ENCODE results near the gene SARS2. TPM values are rescaled to one million over a fixed set of nuclear protein-coding genes. Genes with fewer than 3 reads are reported as not detected.

SARS2 gene
- total and polyA plus RNA-seq, 4 donors, result 15.9 to 19.2 (median 17.1) TPM

DNA sequence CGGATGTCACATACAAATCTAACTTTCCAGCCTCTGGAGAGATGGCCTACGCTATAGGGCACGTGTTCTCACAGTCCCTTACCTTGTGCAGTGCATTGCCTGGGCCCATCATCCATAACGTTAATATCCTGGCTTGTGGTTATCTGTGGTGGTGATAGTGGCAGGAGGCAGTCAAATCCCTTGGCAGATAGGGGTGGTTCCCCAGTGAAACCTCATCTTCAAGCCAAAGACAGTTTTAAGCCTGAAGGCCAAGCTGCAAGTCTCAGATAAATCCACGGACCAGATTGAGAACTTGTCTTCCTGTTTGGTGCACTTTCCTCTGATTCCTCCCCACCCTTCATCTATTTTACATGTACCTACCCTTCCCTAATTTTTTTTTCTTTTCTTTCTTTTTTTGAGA lies 49.2 kb upstream of the SARS2 start:
- Histone ChIP-seq H3K36me3 (ENCODE audit: control insufficient read depth in 4 of 4, insufficient read depth in 3 of 4, low read depth in 1 of 4, low read length in 3 of 4) (no peaks in the 10 kb centered on the region), H3K9me3 (ENCODE audit: control insufficient read depth in 4 of 4, low read length in 3 of 4) (peaks cover 0 to 3% (median 0%) of the 10 kb centered on the region in 4 donors), H3K27me3 (ENCODE audit: control insufficient read depth in 4 of 4, insufficient read depth in 4 of 4, low read length in 3 of 4) (no peaks in the 10 kb centered on the region), H3K9ac (ENCODE audit: low read depth in 1 of 2, low read length in 2 of 2) (no peak overlapping the region), H3K4me3 (ENCODE audit: low read depth in 1 of 3, low read length in 3 of 3) (peak overlapping the region in 1 of 3 donors; percentile 41), H3K4me1 (ENCODE audit: control insufficient read depth in 4 of 4, insufficient read depth in 4 of 4, low read length in 3 of 4) (peaks cover 7 to 39% (median 25%) of the 10 kb centered on the region in 4 donors), H3K27ac (ENCODE audit: low read depth in 1 of 2, low read length in 2 of 2) (no peak overlapping the region)
- 78% methylated on average over 5 of the region's 5 CpGs for WGBS
- no peak for TF ChIP-seq NR2F2 (IDR thresholded peaks at IDR 0.05)
- no peak for TF ChIP-seq HNF4G (IDR thresholded peaks at IDR 0.05)
- TF ChIP-seq, protein P1, sequence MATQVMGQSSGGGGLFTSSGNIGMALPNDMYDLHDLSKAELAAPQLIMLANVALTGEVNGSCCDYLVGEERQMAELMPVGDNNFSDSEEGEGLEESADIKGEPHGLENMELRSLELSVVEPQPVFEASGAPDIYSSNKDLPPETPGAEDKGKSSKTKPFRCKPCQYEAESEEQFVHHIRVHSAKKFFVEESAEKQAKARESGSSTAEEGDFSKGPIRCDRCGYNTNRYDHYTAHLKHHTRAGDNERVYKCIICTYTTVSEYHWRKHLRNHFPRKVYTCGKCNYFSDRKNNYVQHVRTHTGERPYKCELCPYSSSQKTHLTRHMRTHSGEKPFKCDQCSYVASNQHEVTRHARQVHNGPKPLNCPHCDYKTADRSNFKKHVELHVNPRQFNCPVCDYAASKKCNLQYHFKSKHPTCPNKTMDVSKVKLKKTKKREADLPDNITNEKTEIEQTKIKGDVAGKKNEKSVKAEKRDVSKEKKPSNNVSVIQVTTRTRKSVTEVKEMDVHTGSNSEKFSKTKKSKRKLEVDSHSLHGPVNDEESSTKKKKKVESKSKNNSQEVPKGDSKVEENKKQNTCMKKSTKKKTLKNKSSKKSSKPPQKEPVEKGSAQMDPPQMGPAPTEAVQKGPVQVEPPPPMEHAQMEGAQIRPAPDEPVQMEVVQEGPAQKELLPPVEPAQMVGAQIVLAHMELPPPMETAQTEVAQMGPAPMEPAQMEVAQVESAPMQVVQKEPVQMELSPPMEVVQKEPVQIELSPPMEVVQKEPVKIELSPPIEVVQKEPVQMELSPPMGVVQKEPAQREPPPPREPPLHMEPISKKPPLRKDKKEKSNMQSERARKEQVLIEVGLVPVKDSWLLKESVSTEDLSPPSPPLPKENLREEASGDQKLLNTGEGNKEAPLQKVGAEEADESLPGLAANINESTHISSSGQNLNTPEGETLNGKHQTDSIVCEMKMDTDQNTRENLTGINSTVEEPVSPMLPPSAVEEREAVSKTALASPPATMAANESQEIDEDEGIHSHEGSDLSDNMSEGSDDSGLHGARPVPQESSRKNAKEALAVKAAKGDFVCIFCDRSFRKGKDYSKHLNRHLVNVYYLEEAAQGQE (IDR thresholded peaks at IDR 0.05), result no peak
- no peak for TF ChIP-seq SP1 (IDR thresholded peaks at IDR 0.05)
- TF ChIP-seq RXRA (IDR thresholded peaks at IDR 0.05), result no peak
- no peak for TF ChIP-seq TAF1 (conservative IDR thresholded peaks at IDR 0.05)
- TF ChIP-seq, protein P2, sequence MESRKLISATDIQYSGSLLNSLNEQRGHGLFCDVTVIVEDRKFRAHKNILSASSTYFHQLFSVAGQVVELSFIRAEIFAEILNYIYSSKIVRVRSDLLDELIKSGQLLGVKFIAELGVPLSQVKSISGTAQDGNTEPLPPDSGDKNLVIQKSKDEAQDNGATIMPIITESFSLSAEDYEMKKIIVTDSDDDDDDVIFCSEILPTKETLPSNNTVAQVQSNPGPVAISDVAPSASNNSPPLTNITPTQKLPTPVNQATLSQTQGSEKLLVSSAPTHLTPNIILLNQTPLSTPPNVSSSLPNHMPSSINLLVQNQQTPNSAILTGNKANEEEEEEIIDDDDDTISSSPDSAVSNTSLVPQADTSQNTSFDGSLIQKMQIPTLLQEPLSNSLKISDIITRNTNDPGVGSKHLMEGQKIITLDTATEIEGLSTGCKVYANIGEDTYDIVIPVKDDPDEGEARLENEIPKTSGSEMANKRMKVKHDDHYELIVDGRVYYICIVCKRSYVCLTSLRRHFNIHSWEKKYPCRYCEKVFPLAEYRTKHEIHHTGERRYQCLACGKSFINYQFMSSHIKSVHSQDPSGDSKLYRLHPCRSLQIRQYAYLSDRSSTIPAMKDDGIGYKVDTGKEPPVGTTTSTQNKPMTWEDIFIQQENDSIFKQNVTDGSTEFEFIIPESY (IDR thresholded peaks at IDR 0.05), result no peak
- DNase-seq (ENCODE audit: low spot score), result no peak

DNA sequence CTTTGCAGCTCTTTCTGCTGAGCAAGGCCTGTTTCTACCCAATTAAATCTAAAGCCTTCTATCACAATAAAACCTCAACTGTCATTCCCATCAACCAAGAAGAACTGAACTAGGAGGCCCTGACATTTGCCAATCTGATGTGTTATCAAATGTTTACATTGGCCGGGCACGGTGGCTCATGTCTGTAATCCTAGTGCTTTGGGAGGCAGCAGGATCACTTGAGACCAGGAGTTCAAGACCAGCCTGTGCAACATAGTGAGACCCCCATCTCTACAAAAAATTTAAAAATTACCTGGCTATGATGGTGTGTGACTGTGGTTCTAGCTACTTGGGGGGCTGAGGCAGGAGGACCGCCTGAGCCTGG lies 47.7 kb upstream of the SARS2 start:
- no peak overlapping the region for H3K9ac ChIP-seq (ENCODE audit: low read depth in 1 of 2, low read length in 2 of 2)
- no peak for DNase-seq (ENCODE audit: low spot score)
- no peaks in the 10 kb centered on the region for H3K27me3 ChIP-seq (ENCODE audit: control insufficient read depth in 4 of 4, insufficient read depth in 4 of 4, low read length in 3 of 4)
- 43% methylated on average over 3 of the region's 3 CpGs for WGBS
- H3K4me3 ChIP-seq (ENCODE audit: low read depth in 1 of 3, low read length in 3 of 3), result no peak overlapping the region
- peaks cover 0 to 3% (median 0%) of the 10 kb centered on the region in 4 donors for H3K9me3 ChIP-seq (ENCODE audit: control insufficient read depth in 4 of 4, low read length in 3 of 4)
- H3K4me1 ChIP-seq (ENCODE audit: control insufficient read depth in 4 of 4, insufficient read depth in 4 of 4, low read length in 3 of 4), result peaks cover 9 to 44% (median 27%) of the 10 kb centered on the region in 4 donors
- H3K27ac ChIP-seq (ENCODE audit: low read depth in 1 of 2, low read length in 2 of 2), result peak overlapping the region; percentile 88 to 91
- TF ChIP-seq EGR1 (IDR thresholded peaks at IDR 0.05; ENCODE audit: low read depth in 2 of 2), result no peak
- TF ChIP-seq SP1 (IDR thresholded peaks at IDR 0.05), result peak; percentile 10
- TF ChIP-seq RXRA (IDR thresholded peaks at IDR 0.05), result peak; percentile 22 to 30
- peak; percentile 16 to 24 for TF ChIP-seq HNF4A (conservative IDR thresholded peaks at IDR 0.05)
- peak; percentile 32 for TF ChIP-seq FOXA2 (IDR thresholded peaks at IDR 0.05)
- TF ChIP-seq JUND (IDR thresholded peaks at IDR 0.05), result no peak
- H3K36me3 ChIP-seq (ENCODE audit: control insufficient read depth in 4 of 4, insufficient read depth in 3 of 4, low read depth in 1 of 4, low read length in 3 of 4), result no peaks in the 10 kb centered on the region

DNA sequence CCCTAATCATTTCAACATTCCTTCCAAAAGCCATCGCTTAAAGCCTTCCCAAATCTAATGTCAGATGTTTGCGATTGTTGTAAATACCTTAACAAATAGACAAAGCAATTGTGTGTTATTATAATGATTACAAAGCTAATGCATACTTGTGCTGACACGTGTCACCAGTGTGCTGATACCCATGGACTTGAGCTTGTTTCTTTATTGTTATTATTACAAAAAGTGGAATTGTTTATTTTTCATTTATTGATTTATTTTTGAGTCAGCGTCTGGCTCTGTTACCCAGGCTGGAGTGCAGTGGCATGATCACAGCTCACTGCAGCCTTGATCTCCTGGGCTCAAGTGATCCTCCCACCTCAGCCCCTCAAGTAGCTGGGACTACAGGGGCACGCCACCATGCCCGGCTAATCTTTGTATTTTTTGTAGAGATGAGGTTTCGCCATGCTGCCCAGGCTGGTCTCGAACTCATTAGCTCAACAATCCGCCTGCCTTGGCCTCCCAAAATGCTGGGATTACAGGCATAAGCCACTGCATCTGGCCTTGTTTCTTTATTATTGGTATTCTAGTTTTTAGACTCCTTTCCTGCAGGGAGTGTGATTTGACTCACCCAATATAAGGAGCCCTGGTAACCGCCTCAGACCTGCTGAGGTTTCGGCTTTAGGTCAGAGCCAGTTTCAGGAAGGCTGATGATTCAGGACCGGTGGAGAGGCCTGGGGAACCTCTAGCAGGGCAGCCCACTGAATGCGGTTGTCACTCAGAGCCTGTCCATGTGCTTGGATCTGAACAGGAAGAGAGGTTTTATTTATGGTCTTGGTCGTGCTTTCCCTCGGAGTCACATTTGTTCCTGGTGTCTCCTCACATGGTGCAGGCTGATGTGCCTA lies 47.1 kb upstream of the SARS2 start:
- H3K9ac ChIP-seq (ENCODE audit: low read depth in 1 of 2, low read length in 2 of 2), result no peak overlapping the region

More for the DNA sequence above, 47.1 kb upstream of the SARS2 start:
- Histone ChIP-seq H3K27me3 (ENCODE audit: control insufficient read depth in 4 of 4, insufficient read depth in 4 of 4, low read length in 3 of 4) (no peaks in the 10 kb centered on the region), H3K4me1 (ENCODE audit: control insufficient read depth in 4 of 4, insufficient read depth in 4 of 4, low read length in 3 of 4) (peaks cover 9 to 44% (median 27%) of the 10 kb centered on the region in 4 donors), H3K4me3 (ENCODE audit: low read depth in 1 of 3, low read length in 3 of 3) (no peak overlapping the region), H3K9me3 (ENCODE audit: control insufficient read depth in 4 of 4, low read length in 3 of 4) (peaks cover 0 to 3% (median 0%) of the 10 kb centered on the region in 4 donors), H3K27ac (ENCODE audit: low read depth in 1 of 2, low read length in 2 of 2) (peak overlapping the region; percentile 88 to 91), H3K36me3 (ENCODE audit: control insufficient read depth in 4 of 4, insufficient read depth in 3 of 4, low read depth in 1 of 4, low read length in 3 of 4) (no peaks in the 10 kb centered on the region)
- WGBS, result 64% methylated on average over 15 of the region's 15 CpGs
- DNase-seq (ENCODE audit: low spot score), result no peak
- TF ChIP-seq HNF4G (IDR thresholded peaks at IDR 0.05), result no peak
- peak in 1 of 2 donors; percentile 15 for TF ChIP-seq HNF4A (conservative IDR thresholded peaks at IDR 0.05)
